Activated CD4-positive, alpha-beta T cell treated with anti-CD3 and anti-CD28 coated beads for 48 hours (primary cell): ENCODE measurements around the gene TXNRD1.
"Not testable (repeated sequence)": the region's sequence is repeated elsewhere in the genome, so short reads cannot be mapped to it uniquely, and the experiment has no call there.

ENCODE experiments used
- DNase-seq: peaks from one replicate; pipeline ENCODE4 v3.0.0-alpha.2; 2020

Gene TXNRD1

DNA sequence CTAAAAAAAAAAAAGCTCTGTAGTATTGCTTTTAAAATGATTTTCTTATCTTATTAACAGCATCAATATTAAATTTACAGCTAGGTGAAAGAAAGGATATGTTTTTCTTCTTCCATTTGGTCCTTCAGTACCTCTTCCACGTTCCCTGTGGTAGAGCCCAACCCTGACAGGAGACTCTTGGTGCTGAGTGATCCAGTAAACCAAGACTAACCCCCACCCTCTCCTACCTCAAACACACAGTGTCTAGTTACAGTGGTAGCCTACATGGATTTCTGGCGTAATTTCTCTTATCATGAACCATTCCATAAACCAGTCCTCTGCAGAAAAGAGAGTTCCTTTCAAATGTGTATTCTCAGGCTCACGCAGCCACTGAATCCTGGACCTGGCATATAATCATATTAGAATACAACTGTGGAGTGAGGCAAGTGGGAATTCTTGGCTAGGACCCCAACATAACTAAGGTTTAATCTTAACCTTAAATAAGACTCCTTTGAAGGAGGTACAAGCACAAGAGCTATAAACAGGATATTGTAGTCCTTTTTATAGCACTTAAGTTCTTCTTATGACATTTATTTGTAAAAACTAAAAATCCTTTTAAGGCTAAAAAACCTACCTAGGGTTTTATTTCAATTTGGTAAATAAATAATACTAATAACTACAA lies 27.1 kb downstream of the TXNRD1 start:
- DNase-seq, result no peak

DNA sequence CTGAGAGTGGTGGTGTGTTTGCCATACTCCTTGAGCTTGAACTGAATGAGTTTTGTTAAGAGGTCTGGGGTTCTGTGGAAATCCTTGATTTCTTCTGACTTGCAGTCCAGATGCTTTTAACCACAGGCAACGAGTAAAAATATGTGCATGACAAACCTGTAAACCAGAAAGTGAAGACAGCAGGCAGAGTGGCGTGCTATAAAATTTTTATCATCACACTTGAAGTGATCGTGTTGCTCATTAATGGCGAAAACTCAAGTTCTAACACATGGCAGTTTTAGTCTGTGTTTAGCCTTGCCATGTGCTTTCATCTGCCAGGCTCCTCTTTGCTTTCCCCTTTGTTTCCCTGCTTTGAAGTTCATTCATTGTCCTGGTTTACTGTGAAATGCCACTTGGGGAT lies 28.0 kb downstream of the TXNRD1 start:
- DNase-seq, result no peak

DNA sequence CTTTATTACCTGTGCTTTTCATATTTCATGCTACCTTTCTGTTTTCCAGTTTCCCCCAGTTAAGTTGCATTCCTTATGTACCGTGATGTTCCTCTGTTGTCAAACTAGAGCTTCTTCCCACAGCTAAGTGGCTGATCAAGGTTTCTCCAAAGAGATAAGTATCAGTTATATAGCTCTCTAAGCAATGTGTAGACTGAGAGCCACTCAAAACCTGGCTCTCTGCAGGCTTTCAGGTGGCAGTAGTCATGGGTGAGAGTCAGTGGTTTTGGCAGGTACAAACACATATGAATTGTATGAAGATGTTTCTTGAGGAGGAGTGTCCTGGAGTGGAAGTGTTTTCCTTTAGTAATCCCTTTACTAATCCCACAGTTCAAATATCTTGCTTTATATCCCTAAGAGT lies 28.4 kb downstream of the TXNRD1 start:
- DNase-seq, result no peak

DNA sequence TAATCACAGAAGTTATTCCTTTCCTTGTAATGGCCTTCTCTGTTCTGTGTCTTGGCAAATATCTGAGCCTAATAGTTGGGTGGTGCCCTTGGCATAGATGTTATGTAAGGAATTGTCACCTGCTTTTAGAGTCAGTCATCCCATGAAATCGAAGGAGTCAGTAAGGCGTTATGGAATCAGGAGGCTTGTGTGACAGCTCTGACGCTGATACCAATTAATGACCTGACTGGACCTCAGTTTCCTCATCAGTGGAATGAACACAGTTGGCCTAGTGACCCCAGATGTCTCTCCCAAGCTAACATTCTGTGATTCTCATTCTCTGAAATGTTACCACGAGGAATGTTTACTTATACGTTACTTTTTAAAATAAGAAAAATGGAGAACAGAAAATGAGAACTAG lies 32.1 kb downstream of the TXNRD1 start:
- DNase-seq, result no peak

DNA sequence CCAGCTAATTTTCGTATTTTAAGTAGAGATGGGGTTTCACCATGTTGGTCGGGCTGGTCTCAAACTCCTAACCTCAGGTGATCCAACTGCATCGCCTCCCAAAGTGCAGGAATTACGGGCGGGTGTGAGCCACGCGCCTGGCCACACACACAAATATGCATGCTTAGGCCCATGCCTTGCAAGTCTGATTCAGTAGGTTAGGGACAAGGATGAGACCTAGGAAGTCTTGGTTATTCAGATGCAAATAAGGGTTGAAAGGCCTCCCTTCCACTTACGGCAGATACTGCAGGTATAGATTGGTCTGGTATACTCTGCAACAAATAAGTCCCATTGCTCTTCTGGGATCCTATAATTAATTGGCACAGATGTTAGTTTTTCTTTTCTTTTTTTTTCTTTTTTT lies 32.9 kb downstream of the TXNRD1 start:
- no peak for DNase-seq

DNA sequence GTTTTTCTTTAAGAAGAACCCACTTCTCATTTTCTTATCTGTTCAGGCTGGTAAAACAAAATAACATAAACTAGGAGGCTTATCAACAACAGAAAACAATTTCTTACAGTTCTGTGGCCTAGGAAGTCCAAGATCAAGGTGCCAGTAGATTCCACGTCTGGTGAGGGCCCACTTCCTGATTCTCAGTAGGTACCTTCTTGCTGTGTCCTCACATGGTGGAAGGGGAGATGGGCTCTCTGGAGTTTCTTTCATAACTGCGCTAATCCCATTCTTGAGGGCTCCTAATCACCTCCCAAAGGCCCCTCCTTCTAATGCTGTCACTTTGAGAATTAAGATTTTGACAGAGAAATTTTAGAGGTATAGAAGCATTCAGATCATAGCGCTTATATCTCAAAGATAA lies 33.4 kb downstream of the TXNRD1 start:
- DNase-seq, result no peak

DNA sequence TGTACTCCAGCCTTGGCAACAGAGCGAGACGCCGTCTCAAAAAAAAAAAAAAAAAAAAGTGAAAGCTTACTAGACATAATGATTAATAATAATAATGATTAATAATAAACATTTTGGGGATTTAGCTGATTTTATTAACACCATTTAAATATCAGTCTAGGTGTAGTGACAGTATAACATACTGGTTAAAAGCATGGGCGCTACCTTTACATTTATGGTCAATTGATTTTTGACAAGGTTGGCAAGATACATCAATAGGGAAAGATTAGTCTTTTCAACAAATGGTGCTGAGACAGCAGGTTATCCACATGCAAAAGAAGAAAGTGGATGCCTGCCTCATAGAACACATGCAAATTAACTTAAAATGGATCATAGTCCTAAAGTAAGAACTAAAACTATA lies 34.3 kb downstream of the TXNRD1 start:
- no peak for DNase-seq

DNA sequence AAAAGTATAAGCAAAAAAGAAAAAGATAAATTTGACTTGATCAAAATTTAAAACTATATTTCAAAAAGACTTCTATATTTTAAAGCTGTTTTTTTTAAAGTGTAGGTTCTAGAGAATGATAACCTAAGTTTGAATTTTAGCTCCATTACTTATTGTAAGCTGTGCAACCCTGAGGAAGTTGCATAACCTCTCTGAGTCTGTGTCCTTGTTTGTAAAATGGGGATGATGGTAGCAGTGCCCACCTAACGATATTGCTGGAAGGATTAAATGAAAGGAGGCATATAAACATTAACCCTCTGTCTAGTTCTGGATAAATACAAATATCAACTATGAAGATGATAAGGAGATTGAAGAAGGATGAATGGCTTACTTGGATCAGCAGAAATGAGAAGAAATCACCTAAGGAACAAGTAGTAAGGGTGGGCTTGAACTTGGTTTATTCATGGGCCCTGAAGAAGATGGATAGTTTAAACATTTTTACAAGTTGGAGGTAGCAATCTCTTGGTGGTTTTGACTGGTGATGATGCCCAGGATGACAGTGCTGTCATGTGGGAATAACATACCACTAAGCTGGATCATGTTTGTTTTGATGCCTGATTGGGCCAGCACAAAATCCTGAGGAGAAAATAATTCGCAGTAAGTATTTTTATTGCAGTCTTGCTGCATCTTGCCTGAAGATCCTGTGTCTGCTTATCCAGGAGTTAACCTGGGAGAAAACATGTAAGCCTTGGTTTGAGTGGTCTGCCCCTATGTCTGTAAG lies 35.0 kb downstream of the TXNRD1 start:
- no peak for DNase-seq

DNA sequence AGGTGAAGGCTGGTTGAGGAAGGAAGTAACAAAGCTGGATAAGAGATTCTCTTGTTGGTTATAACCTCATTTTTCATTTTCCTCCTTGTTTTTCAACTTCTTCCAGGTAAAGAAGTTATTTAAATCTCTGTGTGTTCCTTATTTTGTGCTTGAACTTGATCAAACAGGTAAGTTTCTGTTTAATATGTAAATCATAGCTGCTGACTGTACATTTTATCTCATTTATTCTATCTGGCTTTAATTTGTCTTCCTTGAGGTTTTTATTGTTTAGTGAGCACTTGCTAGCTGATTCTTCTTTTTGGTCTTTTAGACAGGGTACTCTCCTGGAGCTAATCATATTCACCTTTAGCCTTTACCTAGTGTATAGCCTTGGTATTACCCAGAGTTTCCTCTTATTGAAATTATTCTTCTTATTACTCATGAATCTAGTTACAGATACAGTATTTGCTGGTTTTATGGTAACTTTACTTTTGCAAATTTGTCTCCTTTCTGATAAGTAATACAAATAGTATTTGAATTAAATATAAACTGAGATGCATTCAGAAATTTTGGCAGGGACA lies 42.4 kb downstream of the TXNRD1 start:
- DNase-seq, result no peak

DNA sequence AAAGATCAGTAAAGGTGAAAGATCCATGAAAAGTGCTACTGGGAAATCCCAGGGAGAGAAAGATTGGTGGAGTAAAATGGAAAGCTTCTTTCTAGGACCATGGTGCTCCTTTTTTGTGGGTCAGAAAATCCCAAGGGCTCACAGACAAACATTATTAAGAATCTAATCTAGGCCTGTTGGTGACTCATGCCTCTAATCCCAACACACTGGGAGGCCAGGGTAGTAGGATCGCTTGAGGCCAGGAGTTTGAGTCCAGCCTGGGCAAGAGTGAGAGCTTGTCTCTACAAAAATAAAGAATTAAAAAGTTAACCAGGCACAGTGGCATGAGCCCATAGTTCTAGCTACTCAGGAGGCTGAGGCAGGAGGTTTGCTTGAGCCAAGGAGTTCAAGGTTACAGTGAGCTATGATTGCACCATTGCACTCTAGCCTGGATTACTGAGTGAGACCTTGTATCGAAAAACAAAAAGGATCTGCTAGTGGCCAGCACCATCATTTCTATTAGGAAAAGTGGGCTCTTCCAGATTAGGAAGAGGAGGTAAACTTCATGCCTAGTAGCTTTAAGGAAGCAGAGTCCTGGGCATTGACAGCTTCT lies 43.0 kb downstream of the TXNRD1 start:
- no peak for DNase-seq

DNA sequence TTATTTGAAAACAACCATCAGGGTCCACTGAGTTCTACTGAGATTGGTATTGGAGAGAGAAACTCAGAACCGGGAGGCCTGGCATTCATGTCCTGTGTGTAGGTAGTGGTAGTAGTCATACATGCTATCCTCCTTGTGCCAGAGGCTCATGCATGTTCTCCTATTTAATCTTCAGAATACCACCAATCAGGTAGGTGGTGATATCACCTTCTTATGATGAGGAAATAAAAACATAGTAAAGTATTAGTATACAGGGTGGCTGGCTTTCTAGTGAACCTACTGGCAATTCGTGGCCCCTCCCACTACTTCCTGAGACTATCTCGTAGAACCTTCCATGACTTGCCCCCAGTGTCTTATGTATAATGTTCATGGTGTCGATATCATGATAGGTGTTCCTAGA lies 47.4 kb downstream of the TXNRD1 start:
- DNase-seq, result no peak

DNA sequence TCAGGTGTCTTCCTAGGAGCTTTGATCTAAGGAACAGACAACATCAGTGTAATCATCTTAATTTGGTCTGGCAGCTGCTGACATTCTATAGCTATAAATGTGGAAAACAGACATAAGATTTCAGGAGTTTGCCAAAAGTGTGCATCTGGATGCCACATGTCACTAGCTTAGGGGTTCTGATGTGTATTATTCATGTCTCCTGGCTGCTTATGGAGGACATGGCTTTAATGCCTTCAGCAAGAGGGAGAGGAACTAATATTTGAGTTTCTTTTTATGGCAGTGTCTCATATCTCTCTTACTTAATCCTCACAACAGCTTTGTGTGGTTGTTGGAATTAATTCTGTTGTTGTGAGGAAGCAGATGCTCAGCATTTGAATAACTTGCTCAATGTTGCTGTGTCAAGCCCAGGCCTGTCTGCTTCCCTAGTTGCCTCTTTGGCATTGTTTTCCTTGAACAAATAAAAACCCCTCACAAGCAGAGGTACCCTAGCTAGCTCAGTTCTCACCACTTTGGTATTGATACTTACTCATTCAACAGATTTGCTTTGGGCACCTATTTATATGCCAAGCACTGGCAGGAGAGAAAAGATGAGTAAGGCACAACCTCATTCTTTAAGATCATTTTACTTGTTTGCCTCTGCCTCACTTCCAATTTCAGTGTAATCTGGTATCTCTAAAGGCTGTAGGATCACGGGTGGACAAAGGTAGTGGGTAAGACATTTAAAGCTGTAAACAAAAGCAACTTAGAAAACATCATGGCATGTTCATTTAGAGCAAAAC lies 48.2 kb downstream of the TXNRD1 start:
- DNase-seq, result no peak

DNA sequence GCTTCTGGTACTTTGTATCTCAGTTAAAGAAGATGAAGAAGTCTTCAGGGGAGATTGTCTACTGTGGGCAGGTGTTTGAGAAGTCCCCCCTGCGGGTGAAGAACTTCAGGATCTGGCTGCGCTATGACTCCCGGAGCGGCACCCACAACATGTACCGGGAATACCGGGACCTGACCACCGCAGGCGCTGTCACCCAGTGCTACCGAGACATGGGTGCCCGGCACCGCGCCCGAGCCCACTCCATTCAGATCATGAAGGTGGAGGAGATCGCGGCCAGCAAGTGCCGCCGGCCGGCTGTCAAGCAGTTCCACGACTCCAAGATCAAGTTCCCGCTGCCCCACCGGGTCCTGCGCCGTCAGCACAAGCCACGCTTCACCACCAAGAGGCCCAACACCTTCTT lies 49.9 kb downstream of the TXNRD1 start:
- DNase-seq, result not testable (repeated sequence)

DNA sequence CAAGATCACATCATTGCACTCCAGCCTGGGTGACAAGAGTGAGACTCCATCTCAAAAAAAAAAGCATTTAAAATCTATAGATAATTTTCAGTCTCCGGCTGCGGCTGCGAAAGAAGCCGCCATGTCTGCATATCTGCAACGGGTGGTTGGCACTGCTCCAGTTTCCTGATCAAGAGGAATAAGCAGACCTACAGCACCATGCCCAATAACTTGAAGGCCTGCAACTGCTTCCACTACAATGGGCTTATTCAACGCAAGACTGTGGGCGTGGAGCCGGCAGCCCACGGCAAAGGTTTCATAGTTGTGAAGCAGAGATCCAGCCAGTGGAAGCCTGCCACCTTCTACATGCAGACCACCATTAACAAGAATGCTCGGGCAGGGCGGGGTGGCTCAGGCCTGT lies 57.4 kb downstream of the TXNRD1 start:
- DNase-seq, result no peak

DNA sequence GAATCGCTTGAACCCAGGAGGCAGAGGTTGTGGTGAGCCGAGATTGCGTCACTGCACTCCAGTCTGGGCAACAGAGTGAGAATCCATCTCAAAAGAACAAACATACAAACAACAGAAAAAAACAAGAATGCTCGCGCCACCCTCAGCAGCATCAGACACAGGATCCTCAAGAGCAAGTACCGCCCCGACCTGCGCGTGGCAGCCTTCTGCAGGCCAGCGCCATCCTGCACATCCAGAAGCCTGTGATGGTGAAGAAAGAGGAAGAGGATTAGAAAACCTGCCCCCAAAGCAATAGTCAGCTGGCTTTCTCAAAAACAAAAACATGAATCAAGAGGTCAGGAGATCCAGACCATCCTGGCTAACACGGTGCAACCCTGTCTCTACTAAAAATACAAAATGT lies 57.9 kb downstream of the TXNRD1 start:
- no peak for DNase-seq

DNA sequence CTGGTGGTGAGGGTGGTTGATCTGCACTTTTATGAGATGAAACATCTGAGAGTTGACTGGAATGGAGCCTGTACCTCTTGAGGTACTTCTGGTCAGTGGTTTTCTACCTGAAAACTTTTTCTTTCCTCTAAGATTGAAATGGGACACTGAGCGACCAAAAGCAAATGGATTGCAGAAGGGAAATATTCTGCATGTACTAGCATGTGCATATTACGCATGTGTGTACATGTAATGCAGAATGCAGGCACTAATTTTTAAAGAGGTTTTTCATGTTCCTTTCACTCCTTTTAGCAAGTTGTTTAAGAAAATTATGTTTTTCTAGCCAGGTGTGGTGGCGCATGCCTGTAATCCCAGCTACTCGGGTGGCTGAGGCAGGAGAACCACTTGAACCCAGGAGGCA lies 59.2 kb downstream of the TXNRD1 start:
- no peak for DNase-seq

DNA sequence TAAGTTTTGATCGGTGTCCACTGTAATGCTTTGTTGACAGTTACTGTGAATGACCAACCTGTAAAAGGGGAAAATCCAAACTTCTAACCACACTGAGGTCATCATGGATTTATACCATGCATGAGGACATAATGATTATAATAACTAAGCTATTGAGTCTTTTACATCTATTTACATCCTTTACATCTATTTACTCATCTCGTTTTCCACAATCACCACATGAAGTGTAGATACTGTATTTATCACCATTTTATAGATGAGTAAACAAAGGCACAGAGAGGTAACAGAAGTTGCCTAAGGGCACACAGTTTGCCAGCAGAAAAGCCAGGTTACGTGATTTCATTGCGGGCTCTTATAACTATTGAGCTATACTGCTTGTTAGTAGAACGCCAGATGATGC lies 60.1 kb downstream of the TXNRD1 start:
- DNase-seq, result no peak

DNA sequence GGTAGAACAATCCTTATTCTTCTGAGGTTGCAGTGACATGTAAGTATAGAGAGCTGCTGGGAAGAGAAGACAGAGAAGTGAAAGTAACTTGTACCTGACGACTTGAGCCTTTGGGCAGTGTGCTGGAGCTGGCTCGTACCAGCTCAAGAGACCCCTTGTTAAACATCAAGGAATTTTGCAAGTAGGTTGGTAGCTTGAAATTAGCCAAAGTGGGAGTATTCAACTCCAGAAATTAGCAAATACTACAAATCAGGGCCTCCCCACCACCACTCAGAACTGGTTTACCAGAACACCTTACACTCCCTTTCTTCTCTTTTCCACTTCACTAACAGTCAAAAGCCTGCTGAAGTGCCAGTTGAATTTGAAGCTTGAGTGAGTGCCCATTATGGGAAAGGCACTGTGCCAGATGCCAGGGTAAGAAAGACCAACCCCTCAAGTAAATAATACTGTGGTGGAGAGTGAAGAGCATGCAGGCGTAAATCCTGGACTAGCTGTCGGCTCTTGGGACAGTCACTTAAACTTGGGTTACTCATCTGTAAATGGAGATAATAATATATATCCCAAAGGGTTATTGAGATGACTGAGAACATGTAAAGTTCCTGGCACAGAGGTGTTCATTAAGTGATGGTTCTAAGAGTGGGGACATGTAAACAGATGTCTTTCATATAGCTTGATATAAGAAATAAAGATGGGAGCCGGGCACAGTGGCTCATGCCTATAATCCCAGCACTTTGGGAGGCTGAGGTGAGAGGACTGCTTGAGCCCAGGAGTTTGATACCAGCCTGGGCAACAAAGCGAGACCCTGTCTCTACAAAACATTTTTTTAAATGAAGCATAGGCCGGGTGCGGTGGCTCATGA lies 60.9 kb downstream of the TXNRD1 start:
- no peak for DNase-seq

DNA sequence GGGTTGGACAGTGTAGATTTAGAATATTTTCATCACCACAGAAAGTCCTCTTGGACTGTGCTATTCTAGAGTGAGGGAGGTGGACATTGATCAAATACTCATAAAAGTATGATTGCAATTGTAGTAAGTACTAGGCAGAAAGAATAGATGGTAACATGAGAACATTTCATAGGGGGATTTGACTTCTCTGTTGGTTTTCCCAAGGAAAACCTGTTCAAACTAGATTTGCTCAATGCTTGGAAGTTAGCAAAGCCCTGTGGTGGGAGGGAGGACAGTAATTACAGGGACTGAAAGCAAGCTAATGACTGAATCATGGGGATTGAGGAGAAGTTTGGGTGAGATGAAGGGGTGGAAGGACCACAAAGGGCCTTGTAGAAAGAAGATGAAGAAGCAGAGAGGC lies 63.6 kb downstream of the TXNRD1 start:
- DNase-seq, result no peak

DNA sequence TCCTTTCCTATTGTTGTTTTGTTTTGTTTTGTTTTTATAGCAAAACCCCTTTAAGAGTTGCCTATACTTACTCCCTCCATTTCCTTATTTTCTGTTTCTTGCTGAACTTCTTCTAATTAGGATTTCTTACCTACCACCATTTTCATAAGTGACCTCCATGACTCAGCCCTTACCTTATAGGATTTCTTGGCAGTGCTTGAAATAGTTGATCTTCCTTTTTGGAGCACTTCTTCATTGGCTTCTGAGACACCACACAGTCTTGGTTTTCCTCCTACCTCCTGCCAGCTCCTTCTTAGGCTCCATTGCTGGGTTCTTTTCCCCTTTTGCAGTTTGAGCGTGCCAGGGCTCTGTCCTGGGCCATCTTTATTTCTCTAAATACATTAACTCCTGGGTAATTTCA lies 64.5 kb downstream of the TXNRD1 start:
- DNase-seq, result no peak

DNA sequence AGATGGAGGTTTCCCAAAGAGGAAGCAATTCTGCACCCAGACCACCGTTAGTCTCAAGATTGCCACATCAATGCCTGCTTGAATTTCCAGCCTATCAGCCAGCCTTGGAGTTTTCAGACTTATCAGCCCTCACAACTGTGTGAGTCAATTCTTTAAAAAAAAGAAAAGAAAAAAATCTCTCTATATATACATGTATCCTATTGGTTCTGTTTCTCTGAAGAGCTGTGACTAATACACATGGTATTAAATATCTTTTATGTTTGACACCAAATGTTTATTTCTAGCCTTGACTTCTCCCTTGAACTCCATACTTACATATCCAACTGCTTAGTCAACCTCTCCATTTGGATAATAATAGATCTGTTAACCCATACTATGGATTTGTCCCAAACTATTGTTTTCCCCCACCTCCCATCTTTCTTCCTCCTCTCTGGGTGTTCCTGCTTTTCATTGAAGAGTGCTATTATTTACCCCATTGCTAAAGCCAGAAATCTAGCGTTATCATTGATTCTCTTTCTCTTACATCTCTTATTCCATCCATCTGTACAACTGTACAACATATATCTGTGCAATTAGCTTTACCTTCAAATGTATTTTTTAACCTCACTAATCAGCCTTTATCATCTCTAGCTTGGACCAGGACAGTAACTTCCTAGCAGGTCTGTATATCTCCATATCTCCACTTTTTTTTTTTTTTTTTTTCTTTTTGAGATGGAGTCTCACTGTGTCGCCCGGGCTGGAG lies 65.3 kb downstream of the TXNRD1 start:
- DNase-seq, result no peak

DNA sequence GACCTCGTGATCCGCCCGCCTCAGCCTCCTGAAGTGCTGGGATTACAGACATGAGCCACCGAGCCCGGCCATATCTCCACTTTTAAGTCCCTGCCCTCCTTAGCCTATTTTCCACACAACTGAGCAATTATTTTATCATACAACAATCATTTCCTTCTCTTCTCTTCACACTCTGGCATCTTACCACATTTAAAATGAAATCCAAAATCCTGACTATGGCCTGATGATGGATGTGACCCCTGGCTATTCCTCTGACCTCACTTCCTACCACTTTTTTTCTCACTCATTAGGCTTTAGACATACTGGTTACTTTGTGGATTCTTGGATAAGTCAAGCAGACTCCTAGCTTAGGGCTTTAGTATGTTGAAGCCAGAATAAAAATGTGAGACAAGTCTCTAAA lies 66.1 kb downstream of the TXNRD1 start:
- DNase-seq, result no peak
